ENCODE measurements around the gene WNT5A.

The WNT5A gene
- 0.15 to 3.1 reads per million in 2 donors for total RNA-seq

GRCh38 chr3:55486857-55487380 is at the start of gene WNT5A:
TSS of gene WNT5A (minus strand) at chr3:55487306. CDS start at chr3:55486985, 321 bp downstream.
- DNase-seq, result no peak

GRCh38 chr3:55534876-55535275 is 47.8 kb upstream of the WNT5A start:
- DNase-seq, result no peak

- no peak for DNase-seq
Measured at GRCh38 chr3:55532806-55533205, 45.7 kb upstream of the WNT5A start.

GRCh38 chr3:55531321-55531720 is 44.2 kb upstream of the WNT5A start:
- DNase-seq, result no peak

- DNase-seq, result no peak
Measured at GRCh38 chr3:55527361-55527760, 40.3 kb upstream of the WNT5A start.

GRCh38 chr3:55526332-55527030 is 39.4 kb upstream of the WNT5A start:
- DNase-seq, result no peak

- DNase-seq, result no peak
Measured at GRCh38 chr3:55525436-55525835, 38.3 kb upstream of the WNT5A start.

- DNase-seq, result no peak
Measured at GRCh38 chr3:55524565-55525244, 37.6 kb upstream of the WNT5A start.

GRCh38 chr3:55523471-55523870 is 36.4 kb upstream of the WNT5A start:
- no peak for DNase-seq

GRCh38 chr3:55521738-55522421 is 34.8 kb upstream of the WNT5A start:
- DNase-seq, result no peak

GRCh38 chr3:55521064-55521737 is 34.1 kb upstream of the WNT5A start:
- no peak for DNase-seq

GRCh38 chr3:55519019-55519418 is 31.9 kb upstream of the WNT5A start:
- DNase-seq, result no peak

GRCh38 chr3:55518451-55518850 is 31.3 kb upstream of the WNT5A start:
- no peak for DNase-seq

- DNase-seq, result no peak
Measured at GRCh38 chr3:55516392-55517030, 29.4 kb upstream of the WNT5A start.

GRCh38 chr3:55515550-55516246 is 28.6 kb upstream of the WNT5A start:
- no peak for DNase-seq

GRCh38 chr3:55514962-55515361 is 27.9 kb upstream of the WNT5A start:
- DNase-seq, result no peak

GRCh38 chr3:55512571-55513343 is 25.7 kb upstream of the WNT5A start:
- no peak for DNase-seq

GRCh38 chr3:55511895-55512570 is 24.9 kb upstream of the WNT5A start:
- DNase-seq, result no peak

- DNase-seq, result no peak
Measured at GRCh38 chr3:55508335-55508734, 21.2 kb upstream of the WNT5A start.

GRCh38 chr3:55507808-55508207 is 20.7 kb upstream of the WNT5A start:
- no peak for DNase-seq

All from activated gamma-delta T cell (primary cell).